Ovary (tissue), 9 donors: ENCODE measurements around the gene LARP4. TPM values are rescaled to one million over a fixed set of nuclear protein-coding genes. Genes with fewer than 3 reads are reported as not detected.

ENCODE experiments used
- DNase-seq, 5 donors: peaks; one replicate each; pipeline ENCODE4 v3.0.0-alpha.2; 2019 to 2020
- H3K27ac ChIP-seq, 2 donors: fragments of 200-600 bp; one replicate each; pipeline versions ENCODE4 v1.5.1 to v1.8.0; 2019 to 2022
- H3K27me3 ChIP-seq: fragments of 200-600 bp; one replicate; pipeline ENCODE4 v1.8.0; 2022
- H3K36me3 ChIP-seq: fragments of 200-600 bp; sonication (generic); one replicate; pipeline ENCODE4 v1.5.1; 2019
- H3K4me1 ChIP-seq: one replicate; pipeline ENCODE4 v1.8.1; 2013; ENCODE audit warnings: mild to moderate bottlenecking, moderate library complexity; ENCODE audit not compliant: insufficient read depth
- H3K4me3 ChIP-seq: fragments of 200-600 bp; sonication (generic); one replicate; pipeline ENCODE4 v1.5.1; 2017
- H3K9me3 ChIP-seq, 2 donors: fragments of 200-600 bp in 1 of 2; sonication (generic) in 1 of 2; one replicate each; pipeline versions ENCODE4 v1.5.1 to v1.8.1; 2013 to 2019; ENCODE audit warnings: mild to moderate bottlenecking in 1 of 2, moderate library complexity in 1 of 2
- EP300 ChIP-seq: sonication (generic); formaldehyde crosslinking; IDR thresholded peaks from one replicate; pipeline ENCODE4 v1.6.1; 2017; ENCODE audit warnings: antibody characterized with exemption
- POLR2A ChIP-seq: fragments of 450-650 bp; IDR thresholded peaks from one replicate; pipeline ENCODE4 v1.6.1; 2017; ENCODE audit warnings: antibody characterized with exemption, mild to moderate bottlenecking, moderate library complexity
- WGBS, 3 donors: extraction: QIAGEN DNeasy Blood & Tissue Kit in 1 of 3; methylation state at CpG; one replicate each; pipeline versions ENCODE4 v1.1.5 to v1.1.7; 2013 to 2017; 5-methylcytosine and 5-hydroxymethylcytosine counted together
- intact Hi-C, 4 donors: fragments of 100-400 bp; cut with DNase I; formaldehyde crosslinking; loops; one replicate each; pipeline versions ENCODE4 v1.11.0 to v1.15.1; 2022 to 2023
- polyA plus RNA-seq, 2 donors: library from polyadenylated mRNA; stranded (reverse); fragments of 200-250 nt in 1 of 2; fragments of 350-450 nt in 1 of 2; fragmentation: Illumina TruSeq in 1 of 2; extraction: RNeasy Lipid Tissue Mini Kit (QIAGEN cat#74804) in 1 of 2; gene quantifications; one replicate each; pipeline ENCODE4 v1.2.3, GENCODE V29; 2013 to 2014
- total RNA-seq, 7 donors: library from RNA; depleted of rRNA in 2 of 7; stranded (reverse); fragments of >200 nt in 2 of 7; fragmentation: NEBNext Ultra II Directional in 3 of 7; extraction: Animal tissue kit (Norgen Biotek cat#: 25700) in 3 of 7; gene quantifications; one replicate each; pipeline versions ENCODE4 v1.1.0 to v1.2.4, GENCODE V29; 2016 to 2023
- TF ChIP-seq, protein P1 (sequence below), 3 donors: fragments of 450-650 bp in 2 of 3; fragments of 200-600 bp in 1 of 3; IDR thresholded peaks; one replicate each; pipeline versions ENCODE4 v1.5.1 to v1.8.0; 2016 to 2022; ENCODE audit warnings: antibody characterized with exemption in 3 of 3, mild to moderate bottlenecking in 1 of 3
- donor health status: DM: no; HTN: no; CAD: no; lungs with moderate emphysema.
- donor health status: DM: no; HTN: no; CAD: no.
- donor health status: Bipolar disorder and iron deficiency.
- donor health status: DM: yes; HTN: yes; CAD: no.
- donor health status: DM: no; HTN: no; CAD: no.
- donor health status: DM: yes; HTN: yes; CAD: no.

Gene LARP4
- total and polyA plus RNA-seq, 9 donors: 7.8 to 66.7 (median 46.6) TPM

- H3K9me3 ChIP-seq: no peaks in the 10 kb centered on the region
- no peak for DNase-seq
- intact Hi-C loops: no loop called here
- peaks cover 20% of the 10 kb centered on the region for H3K4me1 ChIP-seq
- H3K27ac ChIP-seq: no peak overlapping the region
- no peak overlapping the region for H3K4me3 ChIP-seq
- no peaks in the 10 kb centered on the region for H3K27me3 ChIP-seq
- H3K36me3 ChIP-seq: no peaks in the 10 kb centered on the region
- WGBS, 3 donors: 91 to 98% (median 97%) methylated on average over 3 of the region's 3 CpGs
- TF ChIP-seq POLR2A (no peak), EP300 (no peak)
- TF ChIP-seq, protein P1, sequence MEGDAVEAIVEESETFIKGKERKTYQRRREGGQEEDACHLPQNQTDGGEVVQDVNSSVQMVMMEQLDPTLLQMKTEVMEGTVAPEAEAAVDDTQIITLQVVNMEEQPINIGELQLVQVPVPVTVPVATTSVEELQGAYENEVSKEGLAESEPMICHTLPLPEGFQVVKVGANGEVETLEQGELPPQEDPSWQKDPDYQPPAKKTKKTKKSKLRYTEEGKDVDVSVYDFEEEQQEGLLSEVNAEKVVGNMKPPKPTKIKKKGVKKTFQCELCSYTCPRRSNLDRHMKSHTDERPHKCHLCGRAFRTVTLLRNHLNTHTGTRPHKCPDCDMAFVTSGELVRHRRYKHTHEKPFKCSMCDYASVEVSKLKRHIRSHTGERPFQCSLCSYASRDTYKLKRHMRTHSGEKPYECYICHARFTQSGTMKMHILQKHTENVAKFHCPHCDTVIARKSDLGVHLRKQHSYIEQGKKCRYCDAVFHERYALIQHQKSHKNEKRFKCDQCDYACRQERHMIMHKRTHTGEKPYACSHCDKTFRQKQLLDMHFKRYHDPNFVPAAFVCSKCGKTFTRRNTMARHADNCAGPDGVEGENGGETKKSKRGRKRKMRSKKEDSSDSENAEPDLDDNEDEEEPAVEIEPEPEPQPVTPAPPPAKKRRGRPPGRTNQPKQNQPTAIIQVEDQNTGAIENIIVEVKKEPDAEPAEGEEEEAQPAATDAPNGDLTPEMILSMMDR (IDR thresholded peaks at IDR 0.05): no peak
Measured at GRCh38 chr12:50529345-50529744, 128.7 kb downstream of the LARP4 start.

Other genes starting within 250 kb of the LARP4 start
- 10 to 100 TPM; 29.1 to 67.3 (median 44.9) TPM for gene CERS5, start 233.5 kb upstream of the LARP4 start, total RNA-seq
- gene CERS5, start 233.5 kb upstream of the LARP4 start, polyA plus RNA-seq: 10 to 100 TPM; 47.9 to 76.9 TPM
- 10 to 100 TPM; 34.5 to 63.4 (median 45.2) TPM for gene LIMA1, start 117.4 kb upstream of the LARP4 start, total RNA-seq
- gene LIMA1, start 117.4 kb upstream of the LARP4 start, polyA plus RNA-seq: 10 to 100 TPM; 28.0 to 80.0 TPM
- not detected for gene FAM186A, start 4.3 kb upstream of the LARP4 start, total RNA-seq
- not detected for gene FAM186A, start 4.3 kb upstream of the LARP4 start, polyA plus RNA-seq
- gene DIP2B, start 104.1 kb downstream of the LARP4 start, total RNA-seq: 10 to 100 TPM; 16.4 to 33.3 (median 20.0) TPM
- 10 to 100 TPM in 1 of 2 donors, 1 to 10 TPM in 1; 7.2 to 17.4 TPM for gene DIP2B, start 104.1 kb downstream of the LARP4 start, polyA plus RNA-seq